K562 (cell line): ENCODE measurements around the gene GDNF. TPM values are rescaled to one million over a fixed set of nuclear protein-coding genes. Genes with fewer than 3 reads are reported as not detected.

Experiments
- BRD9 ChIP-seq: fragments of 450-650 bp; IDR thresholded peaks from 2 replicates; pipeline ENCODE4 v1.6.1; 2018; ENCODE audit warnings: low read depth; ENCODE audit not compliant: partially characterized antibody
- FOXO4 ChIP-seq: fragments of 450-650 bp; formaldehyde crosslinking; IDR thresholded peaks from 2 replicates; pipeline ENCODE4 v1.4.0; 2020; ENCODE audit warnings: mild to moderate bottlenecking, moderate library complexity
- HCFC1 ChIP-seq: IDR thresholded peaks from 2 replicates; pipeline ENCODE4 v1.6.1; 2012; ENCODE audit warnings: low read depth, low read length, improper control_type of control experiment
- MCM2 ChIP-seq: fragments of 450-650 bp; IDR thresholded peaks from 2 replicates; pipeline ENCODE4 v1.6.1; 2017; ENCODE audit warnings: low read depth, mild to moderate bottlenecking
- NCOA1 ChIP-seq: fragments of 450-650 bp; IDR thresholded peaks from 2 replicates; pipeline ENCODE4 v1.6.1; 2016; ENCODE audit warnings: low read depth
- PBX2 ChIP-seq, 2 experiments: IDR thresholded peaks in 1 of 2; conservative IDR thresholded peaks in 1 of 2; 2 replicates each; pipeline ENCODE4 v1.6.1; 2016; ENCODE audit warnings: low read depth in 2 of 2, mild to moderate bottlenecking in 1 of 2, missing compliant biosample characterization in 1 of 2, missing genetic modification characterization in 1 of 2, moderate library complexity in 1 of 2
- SUPT5H ChIP-seq: fragments of 450-650 bp; IDR thresholded peaks from 2 replicates; pipeline ENCODE4 v1.6.1; 2016
- ZMIZ1 ChIP-seq, 2 experiments: fragments of 150-350 bp in 1 of 2; IDR thresholded peaks; 2 replicates each; pipeline ENCODE4 v1.6.1; 2012 to 2016; ENCODE audit warnings: low read depth in 2 of 2, low read length in 2 of 2, mild to moderate bottlenecking in 1 of 2, moderate library complexity in 1 of 2
- ZNF444 ChIP-seq: fragments of 250-450 bp; sonication (Bioruptor Pico); IDR thresholded peaks from 2 replicates; pipeline ENCODE4 v1.4.0; 2020; ENCODE audit warnings: mild to moderate bottlenecking, moderate library complexity
- ZNF780A ChIP-seq: fragments of 250-450 bp; sonication (Bioruptor Pico); IDR thresholded peaks from 2 replicates; pipeline ENCODE4 v1.5.0; 2021; ENCODE audit warnings: mild to moderate bottlenecking
- polyA plus RNA-seq, 8 experiments: library from polyadenylated mRNA; depleted of rRNA in 4 of 8; stranded (reverse) in 5 of 8; unstranded in 3 of 8; fragments of >200 nt; fragmentation: Nextera tagmentation in 2 of 8; fragmentation: Illumina TruSeq in 1 of 8; extraction: Ambion mirVana in 2 of 8; extraction: Trizol in 1 of 8; gene quantifications; 2 replicates each; pipeline versions ENCODE4 v1.2.1 to v1.2.3, GENCODE V29; 2011 to 2014; ENCODE audit warnings: inconsistent platforms in 1 of 8, missing spikeins in 1 of 8
- total RNA-seq, 7 experiments: library from RNA; depleted of rRNA in 6 of 7; stranded (reverse); fragments of >200 nt in 6 of 7; fragmentation: Illumina TruSeq in 2 of 7; extraction: Trizol in 2 of 7; gene quantifications; 2 replicates each; pipeline versions ENCODE4 v1.2.1 to v1.2.3, GENCODE V29; 2011 to 2021; ENCODE audit warnings: low replicate concordance in 1 of 7

The GDNF gene
- total and polyA plus RNA-seq, 9 of the 15 experiments (the other 6 are each of a cell fraction or from before 2014, with no cell fraction given): not detected

- TF ChIP-seq PBX2 (CRISPR knock-in tag; IDR thresholded peaks at IDR 0.05; ENCODE audit: low read depth): no peak
- no peak for TF ChIP-seq PBX2 (tag; conservative IDR thresholded peaks at IDR 0.05; ENCODE audit: low read depth)
- TF ChIP-seq SUPT5H: no peak
- no peak for TF ChIP-seq BRD9
- TF ChIP-seq NCOA1: no peak
- no peak for TF ChIP-seq MCM2
- no peak for TF ChIP-seq ZNF444 (CRISPR knock-in tag)
- no peak for TF ChIP-seq ZNF780A
- no peak for TF ChIP-seq HCFC1
- TF ChIP-seq FOXO4 (CRISPR knock-in tag): no peak
- TF ChIP-seq ZMIZ1 (IDR thresholded peaks at IDR 0.05; ENCODE audit: low read depth in 2 of 2, low read length in 2 of 2): no peak
These were observed 10.5 kb upstream of the GDNF start (continued) for GRCh38 chr5:37850226-37850865.
